Measurements from ENCODE around the gene SLC51B. TPM values are rescaled to one million over a fixed set of nuclear protein-coding genes. Genes with fewer than 3 reads are reported as not detected.

The SLC51B gene
- total and polyA plus RNA-seq, 2 experiments from 2014 or later: 6.5 to 8.6 TPM

Other genes starting within 250 kb of the SLC51B start
- 0.76 and 1.5 TPM in 2 replicates for gene PIF1, start 219.7 kb upstream of the SLC51B start, total RNA-seq
- 3.3 and 3.8 TPM in 2 replicates for gene PIF1, start 219.7 kb upstream of the SLC51B start, polyA plus RNA-seq
- 12.4 and 12.7 TPM in 2 replicates for gene PLEKHO2, start 203.5 kb upstream of the SLC51B start, total RNA-seq
- gene PLEKHO2, start 203.5 kb upstream of the SLC51B start, polyA plus RNA-seq: 15.1 and 19.7 TPM in 2 replicates
- 1.8 and 3.6 TPM in 2 replicates for gene ANKDD1A, start 133.5 kb upstream of the SLC51B start, total RNA-seq
- 5.8 and 6.1 TPM in 2 replicates for gene ANKDD1A, start 133.5 kb upstream of the SLC51B start, polyA plus RNA-seq
- 86.4 and 111 TPM in 2 replicates for gene SPG21, start 55.5 kb upstream of the SLC51B start, total RNA-seq
- gene SPG21, start 55.5 kb upstream of the SLC51B start, polyA plus RNA-seq: 138 and 149 TPM in 2 replicates
- 15.4 and 18.2 TPM in 2 replicates for gene MTFMT, start 15.7 kb upstream of the SLC51B start, total RNA-seq
- gene MTFMT, start 15.7 kb upstream of the SLC51B start, polyA plus RNA-seq: 16.8 TPM in 2 replicates
- gene RASL12, start 22.6 kb downstream of the SLC51B start, total RNA-seq: 6.4 and 6.5 TPM in 2 replicates
- gene RASL12, start 22.6 kb downstream of the SLC51B start, polyA plus RNA-seq: 4.6 and 5.1 TPM in 2 replicates
- not detected in 2 replicates for gene KBTBD13, start 31.4 kb downstream of the SLC51B start, total RNA-seq
- 0.10 and 0.56 TPM in 2 replicates for gene KBTBD13, start 31.4 kb downstream of the SLC51B start, polyA plus RNA-seq
- gene UBAP1L, start 69.8 kb downstream of the SLC51B start, total RNA-seq: 0.96 and 1.8 TPM in 2 replicates
- gene UBAP1L, start 69.8 kb downstream of the SLC51B start, polyA plus RNA-seq: 2.5 and 3.0 TPM in 2 replicates
- gene PDCD7, start 88.4 kb downstream of the SLC51B start, total RNA-seq: 15.2 and 18.7 TPM in 2 replicates
- gene PDCD7, start 88.4 kb downstream of the SLC51B start, polyA plus RNA-seq: 13.6 and 17.5 TPM in 2 replicates
- 53.4 and 53.5 TPM in 2 replicates for gene CLPX, start 140.0 kb downstream of the SLC51B start, total RNA-seq
- gene CLPX, start 140.0 kb downstream of the SLC51B start, polyA plus RNA-seq: 20.0 and 33.8 TPM in 2 replicates
- gene CILP, start 166.1 kb downstream of the SLC51B start, total RNA-seq: 62.9 and 67.1 TPM in 2 replicates
- 69.2 and 96.4 TPM in 2 replicates for gene CILP, start 166.1 kb downstream of the SLC51B start, polyA plus RNA-seq
- gene PARP16, start 241.5 kb downstream of the SLC51B start, total RNA-seq: 9.3 and 13.2 TPM in 2 replicates
- 16.0 and 19.7 TPM in 2 replicates for gene PARP16, start 241.5 kb downstream of the SLC51B start, polyA plus RNA-seq

Data from hepatocyte (in vitro differentiated cells).